GM21619 (cell line): ENCODE measurements around the gene DNAJB12.

Experiments
- ATAC-seq: cut with Tn5 transposase; IDR thresholded peaks from one replicate; pipeline ENCODE4 v1.9.1; 2021; ENCODE audit not compliant: unreplicated experiment

Gene DNAJB12

GRCh38 chr10:72295330-72295910 is 59.3 kb downstream of the DNAJB12 start:
- ATAC-seq, result no peak

GRCh38 chr10:72292223-72292691 is 62.5 kb downstream of the DNAJB12 start:
- no peak for ATAC-seq

GRCh38 chr10:72291019-72291532 is 63.6 kb downstream of the DNAJB12 start:
- ATAC-seq, result no peak

- no peak for ATAC-seq
Measured at GRCh38 chr10:72285972-72286521, 68.7 kb downstream of the DNAJB12 start.

GRCh38 chr10:72283131-72283530 is 71.6 kb downstream of the DNAJB12 start:
- no peak for ATAC-seq
